Measurements from ENCODE around the gene FRAT2. TPM values are rescaled to one million over a fixed set of nuclear protein-coding genes. Genes with fewer than 3 reads are reported as not detected.
"Not testable (repeated sequence)": the region's sequence is repeated elsewhere in the genome, so short reads cannot be mapped to it uniquely, and the experiment has no call there.

The FRAT2 gene
- total RNA-seq, 1 experiment from 2014 or later = 4.7 TPM

DNA sequence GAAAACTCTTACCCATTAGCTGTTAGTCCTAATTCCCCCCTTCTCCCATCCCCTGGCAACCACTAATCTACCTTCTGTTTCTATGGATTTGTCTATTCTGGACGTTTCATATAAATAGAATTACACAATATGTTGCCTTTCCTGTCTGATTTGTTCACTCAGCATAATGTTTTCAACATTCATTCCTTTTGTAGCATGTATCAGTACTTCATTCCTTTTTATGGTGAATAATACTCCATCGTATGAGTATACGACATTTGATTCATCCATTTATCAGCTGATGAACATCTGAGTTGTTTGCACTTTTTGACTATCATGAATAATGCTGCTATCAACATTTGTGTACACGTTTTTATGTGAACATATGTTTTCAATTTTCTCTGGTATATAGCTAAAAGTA lies 19.9 kb downstream of the FRAT2 start:
- no peaks in the 10 kb centered on the region for H3K27me3 ChIP-seq
- DNase-seq = no peak
- no peaks in the 10 kb centered on the region for H3K36me3 ChIP-seq
- no peaks in the 10 kb centered on the region for H3K9me3 ChIP-seq
- H3K4me3 ChIP-seq = no peak overlapping the region

- DNase-seq = no peak
- Histone ChIP-seq H3K36me3 (no peaks in the 10 kb centered on the region), H3K4me3 (no peak overlapping the region), H3K9me3 (no peaks in the 10 kb centered on the region), H3K27me3 (no peaks in the 10 kb centered on the region)
Observed at GRCh38 chr10:97312897-97313296, 21.6 kb downstream of the FRAT2 start.

- H3K36me3 ChIP-seq = no peaks in the 10 kb centered on the region
- no peak overlapping the region for H3K4me3 ChIP-seq
- no peaks in the 10 kb centered on the region for H3K27me3 ChIP-seq
- H3K9me3 ChIP-seq = no peaks in the 10 kb centered on the region
- no peak for DNase-seq
Observed at GRCh38 chr10:97311111-97311626, 23.4 kb downstream of the FRAT2 start.

DNA sequence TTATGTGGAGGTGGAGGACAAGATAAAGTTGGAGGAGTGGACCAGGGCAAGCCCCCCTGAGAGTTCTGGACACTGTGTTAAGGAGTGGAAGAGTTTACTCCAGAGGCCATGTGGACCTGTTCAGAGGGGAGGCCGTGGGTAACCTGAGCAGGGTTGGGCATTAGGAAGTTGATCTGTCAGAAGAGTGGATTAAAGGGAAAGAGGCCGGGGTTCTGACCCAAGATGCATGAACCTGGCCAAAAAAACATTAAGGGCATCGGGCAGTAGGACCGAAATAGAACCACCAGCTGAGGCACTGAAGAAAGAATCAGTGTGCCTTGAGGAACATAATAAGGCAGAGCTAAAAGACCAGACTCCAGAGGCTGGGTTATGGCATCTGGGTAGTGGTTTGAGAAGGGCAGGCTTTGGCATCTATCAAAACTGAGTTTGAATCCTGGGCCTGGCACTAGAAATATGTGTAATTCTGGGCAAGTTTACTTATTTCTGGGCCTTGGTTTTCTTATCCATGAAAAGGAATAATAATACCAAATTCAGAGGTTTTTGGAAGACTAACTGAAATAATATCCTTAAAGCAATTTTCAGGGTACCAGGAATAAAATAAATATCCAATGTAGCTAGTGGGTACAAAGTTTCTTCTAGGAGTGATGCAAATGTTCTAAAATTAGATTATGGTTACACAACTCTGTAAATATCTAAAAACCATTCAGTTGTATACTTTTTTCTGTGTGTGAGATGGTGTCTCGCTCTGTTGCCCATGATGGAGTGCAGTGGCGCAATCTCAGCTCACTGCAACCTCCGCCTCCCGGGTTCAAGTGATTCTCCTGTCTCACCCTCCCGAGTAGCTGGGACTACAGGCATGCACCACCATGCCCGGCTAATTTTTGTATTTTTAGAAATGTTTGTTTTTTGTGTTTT lies 26.4 kb downstream of the FRAT2 start:
- no peaks in the 10 kb centered on the region for H3K27me3 ChIP-seq
- DNase-seq = no peak
- no peak overlapping the region for H3K4me3 ChIP-seq
- H3K36me3 ChIP-seq = no peaks in the 10 kb centered on the region
- H3K9me3 ChIP-seq = no peaks in the 10 kb centered on the region

- H3K27me3 ChIP-seq = no peaks in the 10 kb centered on the region
- no peaks in the 10 kb centered on the region for H3K36me3 ChIP-seq
- DNase-seq = no peak
- H3K9me3 ChIP-seq = no peaks in the 10 kb centered on the region
- H3K4me3 ChIP-seq = no peak overlapping the region
Observed at GRCh38 chr10:97307441-97307840, 27.1 kb downstream of the FRAT2 start.

- Histone ChIP-seq H3K36me3 (no peaks in the 10 kb centered on the region), H3K9me3 (no peaks in the 10 kb centered on the region), H3K27me3 (no peaks in the 10 kb centered on the region), H3K4me3 (no peak overlapping the region)
- DNase-seq = no peak
Observed at GRCh38 chr10:97302088-97302791, 32.3 kb downstream of the FRAT2 start.

DNA sequence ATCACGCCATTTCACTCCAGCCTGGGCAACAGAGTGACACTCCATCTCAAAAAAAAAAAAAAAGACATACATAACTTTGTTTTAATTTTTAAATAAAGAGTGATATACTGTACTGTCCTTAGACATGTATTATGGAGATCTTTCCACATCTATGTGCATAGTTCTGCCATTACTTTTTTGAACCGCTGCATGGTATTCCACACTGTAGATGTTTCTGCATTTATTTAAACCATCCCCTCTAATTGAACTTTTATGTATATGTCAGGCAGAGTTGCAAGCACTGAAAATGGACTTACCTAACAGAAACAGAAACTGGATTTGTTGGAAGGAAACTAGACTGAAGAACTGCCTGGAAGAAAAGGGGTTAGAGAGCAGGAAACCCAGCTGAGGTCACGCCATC lies 33.5 kb downstream of the FRAT2 start:
- DNase-seq = no peak
- Histone ChIP-seq H3K27me3 (no peaks in the 10 kb centered on the region), H3K4me3 (no peak overlapping the region), H3K36me3 (no peaks in the 10 kb centered on the region), H3K9me3 (no peaks in the 10 kb centered on the region)

DNA sequence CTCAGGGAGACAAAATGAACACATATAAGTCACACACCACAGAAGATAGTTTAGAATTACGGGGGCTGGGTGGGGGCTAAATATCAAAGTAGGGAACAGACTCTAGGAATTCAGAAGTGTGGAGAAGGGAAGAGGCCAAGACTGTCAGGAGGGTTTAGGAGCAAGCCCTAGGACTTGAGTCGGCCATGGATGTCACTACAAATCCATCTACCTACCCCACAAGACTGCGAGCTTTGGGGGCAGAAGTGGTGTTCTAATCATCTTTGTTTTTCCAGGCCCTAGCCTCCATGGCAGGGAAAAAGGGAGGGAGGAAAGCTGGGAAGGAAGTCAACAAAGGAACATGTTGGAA lies 36.3 kb downstream of the FRAT2 start:
- Histone ChIP-seq H3K36me3 (no peaks in the 10 kb centered on the region), H3K27me3 (no peaks in the 10 kb centered on the region), H3K4me3 (no peak overlapping the region), H3K9me3 (no peaks in the 10 kb centered on the region)
- no peak for DNase-seq

- Histone ChIP-seq H3K4me3 (no peak overlapping the region), H3K9me3 (no peaks in the 10 kb centered on the region), H3K36me3 (no peaks in the 10 kb centered on the region), H3K27me3 (no peaks in the 10 kb centered on the region)
- DNase-seq = no peak
Observed at GRCh38 chr10:97297556-97298222, 36.8 kb downstream of the FRAT2 start.

DNA sequence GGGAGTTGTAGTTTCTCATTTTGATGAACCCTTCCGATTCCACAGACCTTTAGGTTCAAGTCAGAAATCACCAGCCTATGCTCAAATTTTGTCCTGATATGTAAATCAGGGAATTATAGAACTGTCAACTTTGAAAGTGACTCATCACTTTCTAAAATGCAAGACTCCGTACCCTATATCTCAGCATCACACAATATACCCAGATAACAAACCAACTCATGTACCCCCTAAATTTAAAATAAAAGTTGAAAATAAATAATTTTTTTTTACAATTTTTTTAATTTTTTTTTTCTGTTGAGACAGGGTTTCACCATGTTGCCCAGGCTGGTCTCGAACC lies 41.7 kb downstream of the FRAT2 start:
- Histone ChIP-seq H3K4me3 (peak overlapping the region; percentile 2; the same call in 1 of the 2 replicates), H3K27me3 (no peaks in the 10 kb centered on the region), H3K36me3 (no peaks in the 10 kb centered on the region), H3K9me3 (no peaks in the 10 kb centered on the region)
- DNase-seq = no peak

DNA sequence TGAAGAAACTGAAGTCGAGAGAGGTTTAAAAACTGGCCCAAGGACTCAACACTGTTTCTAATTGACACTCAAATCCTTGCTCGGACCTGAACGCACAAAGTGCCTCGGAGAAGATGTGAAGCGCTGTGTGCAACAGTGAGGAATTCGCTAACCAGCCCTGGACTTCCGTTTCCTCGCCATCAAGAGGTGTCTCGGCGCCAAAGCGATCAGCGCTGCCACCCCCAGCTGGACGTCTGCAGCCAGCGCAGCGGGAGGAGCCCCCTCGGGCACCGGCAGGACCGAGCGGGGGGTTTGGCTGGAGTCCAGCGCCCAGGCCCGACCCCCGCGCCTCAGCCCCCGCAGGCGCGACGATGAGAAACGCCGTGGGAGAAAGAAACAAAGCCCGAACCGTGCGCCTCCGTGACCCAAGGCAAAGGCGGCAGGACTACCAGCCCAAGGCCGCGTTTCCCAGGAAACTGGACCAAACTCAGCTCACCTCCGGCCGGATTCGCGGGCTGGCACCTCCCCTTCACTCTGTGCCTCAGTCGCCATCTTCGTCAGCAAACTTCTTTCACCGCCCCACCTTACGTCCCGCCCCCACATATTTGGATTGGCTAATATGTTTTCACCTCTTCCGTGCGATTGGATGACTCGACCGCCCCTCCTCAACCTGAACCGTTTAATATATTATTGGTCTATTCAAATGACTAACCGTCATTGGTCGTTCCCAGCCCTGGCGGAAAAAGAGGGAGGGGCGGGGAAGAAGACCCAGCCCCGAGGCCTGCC lies 42.2 kb downstream of the FRAT2 start, which contains the start of gene ARHGAP19:
ARHGAP19 (minus strand) TSS at position 541 of the 765 bp plus-strand sequence; CDS start at position 531, 10 bp downstream.
- Histone ChIP-seq H3K36me3 (no peaks in the 10 kb centered on the region), H3K27me3 (no peaks in the 10 kb centered on the region), H3K4me3 (peak within 1 kb of the TSS; percentile 80), H3K9me3 (no peaks in the 10 kb centered on the region)
- DNase-seq = peak; percentile 97

GRCh38 chr10:97291357-97292096 lies 43.0 kb downstream of the FRAT2 start:
- peak; percentile 3 for DNase-seq
- no peaks in the 10 kb centered on the region for H3K9me3 ChIP-seq
- H3K27me3 ChIP-seq = no peaks in the 10 kb centered on the region
- H3K4me3 ChIP-seq = peak overlapping the region; percentile 80
- H3K36me3 ChIP-seq = no peaks in the 10 kb centered on the region

GRCh38 chr10:97290576-97291356 lies 43.8 kb downstream of the FRAT2 start:
- not testable (repeated sequence) for H3K36me3 ChIP-seq, H3K27me3 ChIP-seq, DNase-seq, H3K9me3 ChIP-seq
- H3K4me3 ChIP-seq = peak overlapping the region; percentile 80

DNA sequence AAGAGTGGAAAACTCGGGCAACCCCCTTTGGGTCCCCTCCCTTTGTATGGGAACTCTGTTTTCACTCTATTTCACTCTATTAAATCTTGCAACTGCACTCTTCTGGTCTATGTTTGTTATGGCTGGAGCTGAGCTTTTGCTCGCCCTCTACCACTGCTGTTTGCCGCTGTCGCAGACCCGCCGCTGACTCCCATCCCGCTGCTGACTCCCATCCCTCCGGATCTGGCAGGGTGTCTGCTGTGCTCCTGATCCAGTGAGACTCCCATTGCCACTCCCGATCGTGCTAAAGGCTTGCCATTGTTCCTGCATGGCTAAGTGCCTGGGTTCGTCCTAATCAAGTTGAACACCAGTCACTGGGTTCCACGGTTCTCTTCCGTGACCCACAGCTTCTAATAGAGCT lies 44.5 kb downstream of the FRAT2 start:
- not testable (repeated sequence) for H3K9me3 ChIP-seq, H3K27me3 ChIP-seq, H3K4me3 ChIP-seq, DNase-seq, H3K36me3 ChIP-seq

All from MG63 (cell line).